Measurements from ENCODE around the gene TEX13D.
"Not testable (repeated sequence)": the region's sequence is repeated elsewhere in the genome, so short reads cannot be mapped to it uniquely, and the experiment has no call there.

Gene TEX13D

DNA sequence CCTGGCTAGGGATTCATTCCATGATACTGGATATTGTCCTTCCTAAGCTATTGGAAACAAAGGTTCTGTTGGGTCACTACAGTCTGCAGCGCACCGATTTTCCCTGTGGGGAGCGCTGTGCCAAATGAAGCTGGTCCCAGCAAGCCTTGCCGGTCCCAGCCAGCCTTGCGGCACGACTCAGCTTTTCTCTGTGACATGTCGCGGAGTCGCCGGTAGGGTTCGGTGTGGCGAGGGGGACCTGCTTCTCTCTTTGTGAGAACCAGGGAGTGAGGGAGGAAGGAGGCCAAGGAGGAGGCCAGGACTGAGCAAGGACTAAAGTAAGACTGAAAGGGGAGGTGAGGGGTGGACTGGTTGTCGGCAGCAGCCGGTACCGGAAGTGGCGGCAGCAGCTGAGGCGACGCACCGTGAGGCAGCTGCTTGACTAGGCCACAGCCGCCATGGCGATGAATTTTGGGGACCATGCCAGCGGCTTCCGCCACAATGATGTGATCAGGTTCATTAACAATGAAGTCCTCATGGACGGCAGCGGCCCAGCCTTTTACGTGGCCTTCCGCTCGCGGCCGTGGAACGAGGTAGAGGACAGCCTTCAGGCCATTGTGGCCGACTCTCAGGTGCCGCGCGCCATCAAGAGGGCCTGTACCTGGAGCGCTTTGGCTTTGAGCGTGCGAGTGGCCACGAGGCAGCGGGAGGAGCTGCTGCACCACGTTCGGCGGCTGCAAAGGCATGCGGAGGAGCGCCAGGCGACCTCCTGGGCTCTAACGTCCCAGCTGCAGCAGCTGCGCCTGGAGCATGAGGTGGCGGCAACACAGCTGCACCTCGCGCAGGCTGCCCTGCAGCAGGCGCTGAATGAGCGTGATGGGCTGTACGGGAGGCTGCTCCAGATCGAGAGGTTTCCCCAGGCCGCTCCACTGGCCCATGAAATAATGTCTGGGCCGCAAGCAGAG is at the start of gene TEX13D:
Gene TEX13D, plus strand, starts transcription at position 180 of the 944 bp plus-strand sequence. Its CDS starts 258 bp downstream, at position 438.
- in situ Hi-C loops (cut with HindIII; ENCODE audit: low sequenced_read_pairs): no loop called here

GRCh38 chrX:124289443-124289842 is 43.0 kb upstream of the TEX13D start:
- in situ Hi-C loops (cut with HindIII; ENCODE audit: low sequenced_read_pairs): no loop called here

- in situ Hi-C loops (cut with HindIII; ENCODE audit: low sequenced_read_pairs): no loop called here
These were observed 38.6 kb upstream of the TEX13D start for GRCh38 chrX:124293810-124294209.

DNA sequence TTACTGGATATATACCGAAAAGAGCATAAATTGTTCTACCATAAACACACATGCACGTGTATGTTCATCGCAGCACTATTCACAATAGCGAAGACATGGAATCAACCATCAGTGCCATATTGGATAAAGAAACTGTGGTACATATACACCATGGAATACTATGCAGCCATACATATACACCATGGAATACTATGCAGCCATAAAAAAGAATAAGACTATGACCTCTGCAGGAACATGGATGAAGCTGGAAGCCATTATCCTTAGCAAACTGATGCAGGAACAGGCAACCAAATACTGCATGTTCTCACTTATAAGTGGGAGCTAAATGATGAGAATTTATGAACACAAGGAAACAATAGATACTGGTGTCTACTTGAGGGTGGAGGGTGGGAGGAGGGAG is 33.1 kb upstream of the TEX13D start:
- in situ Hi-C loops (cut with HindIII; ENCODE audit: low sequenced_read_pairs): not testable (repeated sequence)

GRCh38 chrX:124300405-124300804 is 32.1 kb upstream of the TEX13D start:
- in situ Hi-C loops (cut with HindIII; ENCODE audit: low sequenced_read_pairs): no loop called here

DNA sequence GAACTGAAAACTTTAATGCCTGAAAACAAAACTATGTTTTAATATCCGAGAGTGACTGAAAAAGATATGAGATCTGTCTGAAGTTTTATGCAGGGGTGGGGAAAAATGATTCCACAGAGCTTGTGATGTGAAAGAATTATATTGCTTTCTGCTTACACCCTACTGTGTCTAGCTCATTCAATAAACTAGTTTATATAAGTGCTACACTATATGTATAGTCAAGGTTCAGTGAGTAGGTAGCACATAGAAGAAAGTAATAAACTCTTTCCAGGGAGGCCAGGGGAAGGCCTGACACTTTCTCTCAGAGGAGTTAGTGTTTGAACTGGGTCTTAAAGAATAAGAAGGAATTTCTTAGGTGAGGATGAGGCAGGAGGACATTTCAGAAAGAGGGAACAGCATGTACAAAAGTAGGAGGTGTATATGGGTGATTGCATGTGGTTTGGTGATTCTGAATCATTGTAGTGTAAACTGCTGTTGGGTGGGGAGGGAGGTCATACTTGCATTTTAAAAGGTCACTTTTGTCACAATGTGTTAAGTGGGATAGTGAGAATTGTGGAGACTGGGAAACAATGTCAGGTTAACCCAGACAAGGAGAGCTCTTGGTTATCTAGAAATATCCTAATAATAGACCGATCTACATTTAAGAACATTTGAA is 25.1 kb upstream of the TEX13D start:
- in situ Hi-C loops (cut with HindIII; ENCODE audit: low sequenced_read_pairs): no loop called here

DNA sequence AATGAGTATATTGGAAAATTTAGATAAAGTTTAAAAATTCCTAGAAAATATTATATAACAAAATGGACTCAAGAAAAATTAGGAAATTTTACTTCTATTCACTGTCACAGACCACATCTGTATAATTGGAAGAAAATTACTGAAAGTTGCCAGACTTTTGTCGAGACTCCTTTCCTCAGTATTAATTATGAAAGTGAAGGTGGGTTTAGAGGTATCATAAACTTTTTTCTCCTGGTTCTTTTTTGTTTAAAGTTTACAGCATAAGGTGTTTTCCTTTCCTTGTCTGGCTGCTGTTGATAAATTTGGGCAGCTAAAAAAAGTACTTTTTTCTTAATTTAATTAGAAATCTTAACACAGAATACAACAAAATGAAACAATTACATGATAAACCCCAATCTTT is 6.7 kb upstream of the TEX13D start:
- in situ Hi-C loops (cut with HindIII; ENCODE audit: low sequenced_read_pairs): no loop called here

DNA sequence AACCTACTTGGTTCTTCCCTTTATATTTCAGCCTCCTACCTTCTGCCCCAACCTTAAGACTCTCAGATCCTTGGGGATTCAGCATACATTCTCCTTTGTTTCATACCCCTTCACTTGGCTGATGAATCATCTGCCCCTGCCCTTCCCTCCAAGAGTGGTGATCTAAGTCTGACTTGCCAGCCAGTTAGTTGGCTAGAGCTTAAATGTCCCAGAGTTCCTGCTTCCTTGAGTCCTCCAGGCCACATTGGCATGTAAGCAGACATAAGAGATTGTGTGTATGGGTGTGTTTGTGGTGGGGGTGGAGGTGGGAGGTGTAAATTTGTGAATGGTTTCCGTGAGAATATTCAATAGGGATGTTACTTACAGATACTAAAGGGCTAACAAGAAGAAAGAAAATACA is 3.7 kb upstream of the TEX13D start:
- in situ Hi-C loops (cut with HindIII; ENCODE audit: low sequenced_read_pairs): no loop called here

DNA sequence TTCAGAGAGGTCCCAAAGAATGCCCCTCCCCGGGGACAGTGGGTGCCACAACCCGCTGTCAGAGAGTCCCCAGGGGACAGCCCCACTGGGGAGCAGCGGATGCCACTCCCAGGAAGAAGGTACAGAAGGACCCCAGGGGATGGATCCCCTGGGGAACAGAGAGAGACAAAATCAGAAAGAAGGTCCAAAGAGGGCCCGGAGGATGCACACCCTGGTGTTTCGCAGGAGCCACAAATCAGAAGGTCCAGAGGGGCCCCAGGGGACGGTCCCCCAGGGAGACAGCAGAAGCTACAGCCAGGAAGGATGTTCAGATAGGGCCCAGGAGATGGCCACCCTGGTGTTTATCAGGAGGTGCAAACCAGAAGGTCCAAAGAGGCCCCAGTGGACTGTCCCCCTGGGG is 1.4 kb downstream of the TEX13D start:
- in situ Hi-C loops (cut with HindIII; ENCODE audit: low sequenced_read_pairs): no loop called here

DNA sequence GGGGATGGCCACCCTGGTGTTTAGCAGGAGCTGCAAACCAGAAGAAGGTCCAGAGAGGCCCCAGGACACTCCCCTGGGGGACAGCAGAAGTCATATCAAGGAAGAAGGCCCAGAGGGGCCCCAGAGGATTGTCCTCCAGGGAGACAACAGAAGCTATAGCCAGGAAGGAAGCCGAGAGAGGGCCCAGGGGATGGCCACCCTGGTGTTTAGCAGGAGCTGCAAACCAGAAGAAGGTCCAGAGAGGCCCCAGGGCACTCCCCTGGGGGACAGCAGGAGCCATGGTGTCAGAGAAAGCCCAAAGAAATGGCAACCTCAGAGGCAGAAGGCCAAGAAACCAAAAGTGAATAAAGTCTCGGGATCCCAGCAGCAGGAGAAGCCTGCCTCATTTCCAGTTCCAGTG is 2.1 kb downstream of the TEX13D start:
- in situ Hi-C loops (cut with HindIII; ENCODE audit: low sequenced_read_pairs): not testable (repeated sequence)

DNA sequence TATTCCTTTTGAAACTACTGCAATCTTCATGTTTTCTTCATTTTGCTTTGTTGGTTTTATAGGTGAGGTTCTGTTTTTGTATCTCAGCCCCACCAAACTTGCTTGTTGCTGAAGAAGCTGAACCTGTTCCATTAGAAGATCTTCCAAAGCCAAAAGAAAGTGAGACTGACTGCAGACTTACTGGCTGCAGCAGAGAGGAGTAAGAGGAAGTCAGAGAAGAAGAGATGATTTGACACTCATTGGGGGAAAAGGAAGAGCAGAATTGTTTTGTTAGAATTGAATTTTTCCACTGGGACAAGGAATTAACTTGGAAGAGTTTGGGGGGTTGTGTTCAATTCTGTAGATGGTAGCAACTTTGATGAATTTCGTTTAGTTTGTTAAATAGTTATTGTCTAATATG is 3.1 kb downstream of the TEX13D start:
- in situ Hi-C loops (cut with HindIII; ENCODE audit: low sequenced_read_pairs): no loop called here

- in situ Hi-C loops (cut with HindIII; ENCODE audit: low sequenced_read_pairs): no loop called here
These were observed 5.5 kb downstream of the TEX13D start for GRCh38 chrX:124337916-124338315.

GRCh38 chrX:124338733-124339514 is 6.5 kb downstream of the TEX13D start:
- in situ Hi-C loops (cut with HindIII; ENCODE audit: low sequenced_read_pairs): no loop called here

DNA sequence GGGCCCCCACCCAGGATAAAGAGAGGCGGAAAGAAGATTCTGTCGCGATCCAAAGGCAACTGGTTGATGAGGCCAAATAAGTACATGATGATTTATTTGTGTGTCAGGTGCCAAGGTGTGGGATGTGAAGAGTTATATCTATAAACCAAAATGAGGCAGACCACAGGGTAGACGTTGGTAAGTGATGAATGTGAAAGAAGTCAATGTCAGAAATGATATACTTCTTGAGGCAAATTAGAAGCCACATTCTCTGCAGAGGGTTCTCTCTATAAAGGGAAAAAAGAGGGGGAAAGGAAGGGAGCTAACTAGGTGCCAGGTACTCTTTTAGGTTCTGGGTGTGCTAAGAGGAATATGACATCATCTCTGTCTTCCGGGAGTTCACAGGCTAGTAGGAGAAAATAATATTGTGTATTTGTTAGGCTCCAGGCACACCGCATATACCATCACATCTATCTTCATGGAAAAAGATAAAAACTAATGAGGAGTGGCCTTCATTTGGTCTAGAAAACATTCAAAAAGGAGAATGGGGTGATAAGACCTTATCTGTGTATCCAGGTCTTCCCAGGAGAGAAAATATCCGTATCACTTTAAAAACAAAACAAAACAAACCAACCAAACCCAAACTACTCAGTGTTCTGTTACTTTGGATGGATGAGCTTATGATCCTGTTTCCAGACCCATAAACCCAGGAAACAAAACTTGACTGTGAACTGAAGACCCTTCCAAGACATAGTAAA is 9.1 kb downstream of the TEX13D start:
- in situ Hi-C loops (cut with HindIII; ENCODE audit: low sequenced_read_pairs): no loop called here

DNA sequence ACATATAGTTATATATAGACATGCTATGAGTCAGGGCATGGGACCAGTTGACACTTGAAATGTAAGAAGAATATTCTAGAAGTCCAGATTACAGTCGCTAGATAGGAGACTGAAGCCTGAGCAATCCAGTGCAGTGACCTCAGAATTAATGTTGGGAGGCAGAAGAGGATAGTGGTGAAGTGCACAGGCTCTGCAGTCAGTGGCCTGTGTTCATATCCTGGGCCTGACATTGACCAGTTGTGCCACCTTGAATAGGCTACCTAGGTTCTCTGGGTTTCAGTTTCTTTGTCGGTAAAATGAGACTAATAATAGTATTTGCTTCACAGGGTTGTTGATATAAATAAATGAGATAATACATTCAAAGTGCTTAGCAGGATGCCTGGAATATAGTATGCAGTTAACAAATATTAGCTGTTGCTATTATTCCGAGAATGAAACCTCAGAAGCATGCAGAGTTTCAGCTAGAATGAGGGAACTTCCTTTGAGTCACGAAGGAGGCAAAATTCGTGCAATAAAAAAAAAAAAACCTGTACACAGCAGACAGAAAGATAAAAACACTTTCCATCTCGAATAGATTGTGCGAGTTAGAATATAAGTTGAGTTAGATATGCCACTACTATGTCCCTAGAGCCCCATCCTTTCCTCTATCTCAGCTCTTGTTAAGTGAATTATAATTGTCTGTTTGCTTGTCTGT is 9.9 kb downstream of the TEX13D start:
- in situ Hi-C loops (cut with HindIII; ENCODE audit: low sequenced_read_pairs): no loop called here

GRCh38 chrX:124343016-124343415 is 10.6 kb downstream of the TEX13D start:
- in situ Hi-C loops (cut with HindIII; ENCODE audit: low sequenced_read_pairs): no loop called here

DNA sequence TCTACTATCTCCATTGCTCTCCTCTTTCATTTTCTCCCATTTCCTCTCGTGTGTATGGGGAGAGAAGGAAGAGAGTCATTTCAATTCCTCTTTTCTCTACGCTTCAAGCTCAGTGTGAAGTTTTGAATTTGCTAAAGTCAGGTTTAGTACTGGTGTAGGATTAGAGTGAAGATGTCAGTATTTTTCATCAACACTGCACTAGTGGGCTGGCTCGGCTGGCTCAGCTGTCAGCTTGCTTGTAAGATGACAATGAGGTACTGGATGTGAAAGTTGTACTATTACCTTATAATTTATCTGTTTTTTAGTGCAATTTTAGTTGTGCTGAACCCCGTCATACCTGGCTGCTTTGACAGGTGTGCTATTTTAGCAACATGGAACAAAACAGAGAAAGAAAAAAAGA is 11.8 kb downstream of the TEX13D start:
- in situ Hi-C loops (cut with HindIII; ENCODE audit: low sequenced_read_pairs): no loop called here

- in situ Hi-C loops (cut with HindIII; ENCODE audit: low sequenced_read_pairs): no loop called here
These were observed 13.8 kb downstream of the TEX13D start, which contains the start of gene SH2D1A for GRCh38 chrX:124346117-124346876. TSS of gene SH2D1A (plus strand) at chrX:124346563. CDS start at chrX:124346643, 80 bp downstream.

DNA sequence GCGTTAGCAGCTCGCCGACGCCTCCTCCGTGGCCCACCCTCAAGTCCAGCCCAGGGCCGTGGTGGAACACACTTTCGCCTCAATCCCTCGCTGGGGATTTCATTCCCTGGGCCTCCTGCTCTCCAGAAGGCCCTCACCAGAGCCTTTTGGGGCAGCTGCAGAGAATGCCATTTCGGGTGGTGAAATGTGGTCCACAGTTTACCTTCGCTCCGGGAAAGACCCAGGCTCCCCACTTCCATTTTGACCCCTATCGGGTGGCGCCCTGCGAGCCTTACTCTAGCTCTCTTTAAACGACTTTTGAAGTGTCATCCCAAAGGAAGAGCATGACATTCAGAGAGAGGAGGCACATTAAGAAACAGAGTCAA is 14.4 kb downstream of the TEX13D start:
- in situ Hi-C loops (cut with HindIII; ENCODE audit: low sequenced_read_pairs): no loop called here
